WTC11 (cell line): ENCODE data around the gene ZNF438. TPM values are rescaled to one million over a fixed set of nuclear protein-coding genes. Genes with fewer than 3 reads are reported as not detected.

ENCODE experiments used
- ATAC-seq: fragments of 200-7000 bp; cut with Tn5 transposase; 2 replicates; pipeline ENCODE4 v1.10.0; 2021; ENCODE audit warnings: mild to moderate bottlenecking, moderate library complexity
- CTCF ChIA-PET: fragments of 300-600 bp; sonication (Branson Sonifier 250); formaldehyde crosslinking; loops from one replicate; lab custom pipeline; 2021; ENCODE audit warnings: antibody characterized with exemption; lab: Charles Lee
- POLR2A ChIA-PET: fragments of 350-600 bp; sonication (Branson Sonifier 250); formaldehyde crosslinking; loops from one replicate; lab custom pipeline; 2021; ENCODE audit warnings: antibody characterized with exemption; lab: Charles Lee
- DNase-seq: peaks from one replicate; pipeline ENCODE4 v3.0.0; 2021; ENCODE audit warnings: low spot score
- H3K27ac Mint-ChIP-seq: 2 replicates; pipeline ENCODE4 v1.8.0; 2021; ENCODE audit warnings: mixed read lengths
- H3K27me3 Mint-ChIP-seq: 2 replicates; pipeline ENCODE4 v1.8.0; 2021; ENCODE audit warnings: low read depth, mild to moderate bottlenecking, moderate library complexity, mixed read lengths
- H3K36me3 Mint-ChIP-seq: 2 replicates; pipeline ENCODE4 v1.8.0; 2021; ENCODE audit warnings: mixed read lengths
- H3K4me1 Mint-ChIP-seq: 2 replicates; pipeline ENCODE4 v1.8.0; 2022; ENCODE audit warnings: mixed read lengths
- H3K4me3 Mint-ChIP-seq: 2 replicates; pipeline ENCODE4 v1.8.0; 2021; ENCODE audit warnings: mild to moderate bottlenecking, moderate library complexity, mixed read lengths
- H3K9me3 Mint-ChIP-seq: 2 replicates; pipeline ENCODE4 v1.8.0; 2021; ENCODE audit warnings: mixed read lengths
- ELF4 ChIP-seq: sonication (generic); formaldehyde crosslinking; IDR thresholded peaks from 2 replicates; pipeline ENCODE4 v1.8.1; 2022; ENCODE audit warnings: low read depth, mild to moderate bottlenecking, moderate library complexity, missing genetic modification reagents
- ERG ChIP-seq: fragments of 250-450 bp; sonication (Bioruptor Pico); IDR thresholded peaks from 2 replicates; pipeline ENCODE4 v1.8.0; 2021; ENCODE audit warnings: mild to moderate bottlenecking
- JUN ChIP-seq: sonication (generic); formaldehyde crosslinking; IDR thresholded peaks from 2 replicates; pipeline ENCODE4 v1.8.0; 2023; ENCODE audit warnings: mild to moderate bottlenecking, missing genetic modification reagents
- KAT7 ChIP-seq: sonication (generic); formaldehyde crosslinking; IDR thresholded peaks from 2 replicates; pipeline ENCODE4 v1.8.1; 2023; ENCODE audit warnings: missing genetic modification reagents, mild to moderate bottlenecking, borderline replicate concordance
- MYBL2 ChIP-seq: sonication (generic); formaldehyde crosslinking; IDR thresholded peaks from 2 replicates; pipeline ENCODE4 v1.8.1; 2023; ENCODE audit warnings: mild to moderate bottlenecking, moderate library complexity, missing genetic modification reagents
- NFATC4 ChIP-seq: fragments of 250-450 bp; sonication (Bioruptor Pico); IDR thresholded peaks from 2 replicates; pipeline ENCODE4 v1.9.0; 2021; ENCODE audit warnings: mild to moderate bottlenecking
- OVOL2 ChIP-seq: fragments of 250-450 bp; sonication (Bioruptor Pico); IDR thresholded peaks from 2 replicates; pipeline ENCODE4 v1.9.0; 2021; ENCODE audit warnings: mild to moderate bottlenecking, borderline replicate concordance
- TCF7 ChIP-seq: sonication (generic); formaldehyde crosslinking; IDR thresholded peaks from 2 replicates; pipeline ENCODE4 v1.8.0; 2022; ENCODE audit warnings: mild to moderate bottlenecking, low read depth, missing genetic modification reagents, moderate library complexity
- ZNF263 ChIP-seq: sonication (generic); formaldehyde crosslinking; IDR thresholded peaks from 2 replicates; pipeline ENCODE4 v1.8.1; 2022; ENCODE audit warnings: low read depth, mild to moderate bottlenecking, moderate library complexity, missing genetic modification reagents
- ZNF425 ChIP-seq: fragments of 250-450 bp; sonication (Bioruptor Pico); conservative IDR thresholded peaks from 2 replicates; pipeline ENCODE4 v1.9.0; 2021; ENCODE audit warnings: mild to moderate bottlenecking
- total RNA-seq: library from RNA; stranded (reverse); gene quantifications from 3 replicates; pipeline ENCODE4 v1.2.3, GENCODE V29; 2021
- TF ChIP-seq, protein P1 (sequence below): sonication (generic); formaldehyde crosslinking; IDR thresholded peaks from 2 replicates; pipeline ENCODE4 v1.8.0; 2022; ENCODE audit warnings: mild to moderate bottlenecking, missing genetic modification reagents
- TF ChIP-seq, protein P2 (sequence below): fragments of 250-450 bp; sonication (Bioruptor Pico); IDR thresholded peaks from 2 replicates; pipeline ENCODE4 v1.9.0; 2021; ENCODE audit warnings: mild to moderate bottlenecking
- TF ChIP-seq, protein P3 (sequence below): sonication (generic); formaldehyde crosslinking; IDR thresholded peaks from 2 replicates; pipeline ENCODE4 v1.8.0; 2022; ENCODE audit warnings: mild to moderate bottlenecking, missing genetic modification reagents
- TF ChIP-seq, protein P4 (sequence below): sonication (generic); formaldehyde crosslinking; conservative IDR thresholded peaks from 2 replicates; pipeline ENCODE4 v1.8.1; 2022; ENCODE audit warnings: mild to moderate bottlenecking, missing genetic modification reagents
- TF ChIP-seq, protein P5 (sequence below): sonication (generic); formaldehyde crosslinking; IDR thresholded peaks from 2 replicates; pipeline ENCODE4 v1.8.1; 2022; ENCODE audit warnings: low read depth, missing genetic modification reagents, borderline replicate concordance
- TF ChIP-seq, protein P6 (sequence below): sonication (generic); formaldehyde crosslinking; IDR thresholded peaks from 2 replicates; pipeline ENCODE4 v1.8.1; 2023; ENCODE audit warnings: mild to moderate bottlenecking, moderate library complexity, missing genetic modification reagents

The ZNF438 gene
- total RNA-seq, 1 experiment from 2014 or later = 1.9 TPM

DNA sequence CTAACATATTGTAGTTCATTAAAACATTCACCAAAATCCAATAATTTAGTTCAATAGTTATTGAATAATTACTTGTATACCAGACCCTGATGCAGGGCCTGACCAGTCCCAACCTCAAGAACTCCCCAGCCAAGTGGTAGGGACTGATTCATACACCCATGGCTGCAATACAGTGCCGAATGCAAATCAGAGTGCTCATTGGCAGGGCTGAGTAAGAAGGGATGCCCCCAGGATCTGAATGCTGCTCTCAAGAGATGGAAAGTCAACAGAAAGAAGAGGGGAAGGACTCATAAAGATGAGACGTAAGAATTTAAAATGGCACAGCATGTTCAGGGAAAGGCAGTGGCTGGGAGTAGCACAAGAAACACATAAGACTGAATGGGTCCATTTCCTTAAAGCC lies 29.9 kb downstream of the ZNF438 start:
- ChIA-PET CTCF (no interaction called here), POLR2A (no interaction called here)
- DNase-seq (no peak), ATAC-seq (no peak)
- Mint-ChIP-seq H3K4me1 (peaks cover 8% of the 10 kb centered on the region), H3K36me3 (no peaks in the 10 kb centered on the region), H3K4me3 (no peak overlapping the region), H3K9me3 (peaks cover 9% of the 10 kb centered on the region; the same call in 1 of the 2 replicates), H3K27me3 (no peaks in the 10 kb centered on the region), H3K27ac (no peak overlapping the region)
- TF ChIP-seq MYBL2 (CRISPR knock-in tag) = no peak
- no peak for TF ChIP-seq KAT7
- no peak for TF ChIP-seq ZNF425 (CRISPR knock-in tag)

GRCh38 chr10:31000867-31001266 lies 30.8 kb downstream of the ZNF438 start:
- no peak overlapping the region for H3K27ac Mint-ChIP-seq
- ChIA-PET POLR2A (no interaction called here), CTCF (no interaction called here)
- TF ChIP-seq, protein P1, sequence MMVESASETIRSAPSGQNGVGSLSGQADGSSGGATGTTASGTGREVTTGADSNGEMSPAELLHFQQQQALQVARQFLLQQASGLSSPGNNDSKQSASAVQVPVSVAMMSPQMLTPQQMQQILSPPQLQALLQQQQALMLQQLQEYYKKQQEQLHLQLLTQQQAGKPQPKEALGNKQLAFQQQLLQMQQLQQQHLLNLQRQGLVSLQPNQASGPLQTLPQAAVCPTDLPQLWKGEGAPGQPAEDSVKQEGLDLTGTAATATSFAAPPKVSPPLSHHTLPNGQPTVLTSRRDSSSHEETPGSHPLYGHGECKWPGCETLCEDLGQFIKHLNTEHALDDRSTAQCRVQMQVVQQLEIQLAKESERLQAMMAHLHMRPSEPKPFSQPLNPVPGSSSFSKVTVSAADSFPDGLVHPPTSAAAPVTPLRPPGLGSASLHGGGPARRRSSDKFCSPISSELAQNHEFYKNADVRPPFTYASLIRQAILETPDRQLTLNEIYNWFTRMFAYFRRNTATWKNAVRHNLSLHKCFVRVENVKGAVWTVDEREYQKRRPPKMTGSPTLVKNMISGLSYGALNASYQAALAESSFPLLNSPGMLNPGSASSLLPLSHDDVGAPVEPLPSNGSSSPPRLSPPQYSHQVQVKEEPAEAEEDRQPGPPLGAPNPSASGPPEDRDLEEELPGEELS (CRISPR knock-in tag) = no peak
- TF ChIP-seq ERG (no peak), TCF7 (CRISPR knock-in tag) (no peak), JUN (CRISPR knock-in tag) (no peak), OVOL2 (CRISPR knock-in tag) (no peak), NFATC4 (CRISPR knock-in tag) (no peak), ZNF263 (CRISPR knock-in tag) (no peak), MYBL2 (CRISPR knock-in tag) (no peak), ELF4 (CRISPR knock-in tag) (no peak)
- TF ChIP-seq, protein P2, sequence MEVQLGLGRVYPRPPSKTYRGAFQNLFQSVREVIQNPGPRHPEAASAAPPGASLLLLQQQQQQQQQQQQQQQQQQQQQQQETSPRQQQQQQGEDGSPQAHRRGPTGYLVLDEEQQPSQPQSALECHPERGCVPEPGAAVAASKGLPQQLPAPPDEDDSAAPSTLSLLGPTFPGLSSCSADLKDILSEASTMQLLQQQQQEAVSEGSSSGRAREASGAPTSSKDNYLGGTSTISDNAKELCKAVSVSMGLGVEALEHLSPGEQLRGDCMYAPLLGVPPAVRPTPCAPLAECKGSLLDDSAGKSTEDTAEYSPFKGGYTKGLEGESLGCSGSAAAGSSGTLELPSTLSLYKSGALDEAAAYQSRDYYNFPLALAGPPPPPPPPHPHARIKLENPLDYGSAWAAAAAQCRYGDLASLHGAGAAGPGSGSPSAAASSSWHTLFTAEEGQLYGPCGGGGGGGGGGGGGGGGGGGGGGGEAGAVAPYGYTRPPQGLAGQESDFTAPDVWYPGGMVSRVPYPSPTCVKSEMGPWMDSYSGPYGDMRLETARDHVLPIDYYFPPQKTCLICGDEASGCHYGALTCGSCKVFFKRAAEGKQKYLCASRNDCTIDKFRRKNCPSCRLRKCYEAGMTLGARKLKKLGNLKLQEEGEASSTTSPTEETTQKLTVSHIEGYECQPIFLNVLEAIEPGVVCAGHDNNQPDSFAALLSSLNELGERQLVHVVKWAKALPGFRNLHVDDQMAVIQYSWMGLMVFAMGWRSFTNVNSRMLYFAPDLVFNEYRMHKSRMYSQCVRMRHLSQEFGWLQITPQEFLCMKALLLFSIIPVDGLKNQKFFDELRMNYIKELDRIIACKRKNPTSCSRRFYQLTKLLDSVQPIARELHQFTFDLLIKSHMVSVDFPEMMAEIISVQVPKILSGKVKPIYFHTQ (CRISPR knock-in tag) = no peak
- TF ChIP-seq, protein P3, sequence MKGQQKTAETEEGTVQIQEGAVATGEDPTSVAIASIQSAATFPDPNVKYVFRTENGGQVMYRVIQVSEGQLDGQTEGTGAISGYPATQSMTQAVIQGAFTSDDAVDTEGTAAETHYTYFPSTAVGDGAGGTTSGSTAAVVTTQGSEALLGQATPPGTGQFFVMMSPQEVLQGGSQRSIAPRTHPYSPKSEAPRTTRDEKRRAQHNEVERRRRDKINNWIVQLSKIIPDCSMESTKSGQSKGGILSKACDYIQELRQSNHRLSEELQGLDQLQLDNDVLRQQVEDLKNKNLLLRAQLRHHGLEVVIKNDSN (CRISPR knock-in tag) = no peak
- TF ChIP-seq, protein P4, sequence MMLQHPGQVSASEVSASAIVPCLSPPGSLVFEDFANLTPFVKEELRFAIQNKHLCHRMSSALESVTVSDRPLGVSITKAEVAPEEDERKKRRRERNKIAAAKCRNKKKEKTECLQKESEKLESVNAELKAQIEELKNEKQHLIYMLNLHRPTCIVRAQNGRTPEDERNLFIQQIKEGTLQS (CRISPR knock-in tag) = no peak
- TF ChIP-seq, protein P5, sequence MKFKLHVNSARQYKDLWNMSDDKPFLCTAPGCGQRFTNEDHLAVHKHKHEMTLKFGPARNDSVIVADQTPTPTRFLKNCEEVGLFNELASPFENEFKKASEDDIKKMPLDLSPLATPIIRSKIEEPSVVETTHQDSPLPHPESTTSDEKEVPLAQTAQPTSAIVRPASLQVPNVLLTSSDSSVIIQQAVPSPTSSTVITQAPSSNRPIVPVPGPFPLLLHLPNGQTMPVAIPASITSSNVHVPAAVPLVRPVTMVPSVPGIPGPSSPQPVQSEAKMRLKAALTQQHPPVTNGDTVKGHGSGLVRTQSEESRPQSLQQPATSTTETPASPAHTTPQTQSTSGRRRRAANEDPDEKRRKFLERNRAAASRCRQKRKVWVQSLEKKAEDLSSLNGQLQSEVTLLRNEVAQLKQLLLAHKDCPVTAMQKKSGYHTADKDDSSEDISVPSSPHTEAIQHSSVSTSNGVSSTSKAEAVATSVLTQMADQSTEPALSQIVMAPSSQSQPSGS (CRISPR knock-in tag) = no peak
- TF ChIP-seq, protein P6, sequence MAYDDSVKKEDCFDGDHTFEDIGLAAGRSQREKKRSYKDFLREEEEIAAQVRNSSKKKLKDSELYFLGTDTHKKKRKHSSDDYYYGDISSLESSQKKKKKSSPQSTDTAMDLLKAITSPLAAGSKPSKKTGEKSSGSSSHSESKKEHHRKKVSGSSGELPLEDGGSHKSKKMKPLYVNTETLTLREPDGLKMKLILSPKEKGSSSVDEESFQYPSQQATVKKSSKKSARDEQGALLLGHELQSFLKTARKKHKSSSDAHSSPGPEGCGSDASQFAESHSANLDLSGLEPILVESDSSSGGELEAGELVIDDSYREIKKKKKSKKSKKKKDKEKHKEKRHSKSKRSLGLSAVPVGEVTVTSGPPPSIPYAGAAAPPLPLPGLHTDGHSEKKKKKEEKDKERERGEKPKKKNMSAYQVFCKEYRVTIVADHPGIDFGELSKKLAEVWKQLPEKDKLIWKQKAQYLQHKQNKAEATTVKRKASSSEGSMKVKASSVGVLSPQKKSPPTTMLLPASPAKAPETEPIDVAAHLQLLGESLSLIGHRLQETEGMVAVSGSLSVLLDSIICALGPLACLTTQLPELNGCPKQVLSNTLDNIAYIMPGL (CRISPR knock-in tag) = no peak
- H3K4me1 Mint-ChIP-seq = peaks cover 11% of the 10 kb centered on the region
- H3K9me3 Mint-ChIP-seq = peaks cover 12% of the 10 kb centered on the region
- H3K27me3 Mint-ChIP-seq = no peaks in the 10 kb centered on the region
- ATAC-seq (no peak), DNase-seq (no peak)
- no peak overlapping the region for H3K4me3 Mint-ChIP-seq
- no peaks in the 10 kb centered on the region for H3K36me3 Mint-ChIP-seq
